ENCODE data around the gene MYCBP2. TPM values are rescaled to one million over a fixed set of nuclear protein-coding genes. Genes with fewer than 3 reads are reported as not detected.
A peak's percentile ranks its signal among the peaks of the same experiment; 100 is the strongest.
"Not testable (repeated sequence)": the region's sequence is repeated elsewhere in the genome, so short reads cannot be mapped to it uniquely, and the experiment has no call there.

The MYCBP2 gene
- total RNA-seq = 44.1 TPM
- long read RNA-seq, partial matches to known transcripts = 2 of 7 reads
- long read RNA-seq, other reads (novel, unspliced or antisense) = 3 of 7 reads

GRCh38 chr13:77326905-77327604 lies at the start of gene MYCBP2:
Gene MYCBP2 (minus strand): TSS chr13:77327094. CDS start chr13:77326775, 319 bp downstream.
- peak; percentile 97 for ATAC-seq
- peak; percentile 96 for DNase-seq
- intact Hi-C loops (cut with micrococcal nuclease) = no loop called here

GRCh38 chr13:77375560-77376108 lies 48.7 kb upstream of the MYCBP2 start:
- intact Hi-C loops (cut with micrococcal nuclease) = no loop called here
- ATAC-seq (no peak), DNase-seq (no peak)

DNA sequence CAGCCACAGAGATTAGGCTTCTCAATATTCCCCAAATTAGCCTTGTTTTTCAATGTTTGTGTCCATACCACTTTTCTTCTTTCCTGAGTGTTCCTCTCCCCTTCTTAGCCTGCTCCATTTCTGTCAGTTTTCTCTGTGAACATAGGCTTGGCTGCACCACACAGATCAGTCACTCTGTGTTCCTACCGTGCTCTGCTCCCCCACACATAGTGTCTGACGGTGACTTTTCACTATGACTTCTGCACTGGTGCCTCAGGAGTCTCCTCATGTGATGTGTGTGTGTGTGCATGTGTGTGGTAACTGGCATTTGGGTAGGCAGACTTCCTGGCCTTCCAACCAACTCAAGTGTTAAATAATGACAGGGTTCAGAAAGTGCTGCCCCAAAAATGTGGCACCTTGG lies 47.9 kb upstream of the MYCBP2 start:
- intact Hi-C loops (cut with micrococcal nuclease) = no loop called here
- ATAC-seq (no peak), DNase-seq (no peak)

DNA sequence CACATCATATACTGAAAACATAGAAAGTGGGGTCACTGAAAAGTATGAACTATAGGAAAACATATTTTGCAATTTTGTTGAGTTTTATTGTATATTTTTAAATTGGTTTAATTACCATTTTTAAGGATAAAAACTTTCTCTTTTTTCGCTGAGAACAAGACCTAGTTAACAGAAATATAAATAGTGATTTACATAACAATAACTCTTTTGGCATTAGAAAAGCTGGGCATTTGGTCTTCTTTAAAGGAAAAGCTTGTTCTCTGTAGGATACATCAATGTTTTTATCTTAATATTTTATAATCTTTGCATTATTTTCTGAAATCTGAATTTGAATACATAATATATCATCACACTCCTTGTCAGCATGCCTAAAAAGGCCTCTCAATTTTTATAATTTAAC lies 47.4 kb upstream of the MYCBP2 start:
- ATAC-seq (no peak), DNase-seq (no peak)
- intact Hi-C loops (cut with micrococcal nuclease) = no loop called here

GRCh38 chr13:77373502-77373901 lies 46.6 kb upstream of the MYCBP2 start:
- DNase-seq (no peak), ATAC-seq (no peak)
- intact Hi-C loops (cut with micrococcal nuclease) = no loop called here

- ATAC-seq (no peak), DNase-seq (no peak)
- intact Hi-C loops (cut with micrococcal nuclease) = no loop called here
Observed at GRCh38 chr13:77372275-77372674, 45.4 kb upstream of the MYCBP2 start.

DNA sequence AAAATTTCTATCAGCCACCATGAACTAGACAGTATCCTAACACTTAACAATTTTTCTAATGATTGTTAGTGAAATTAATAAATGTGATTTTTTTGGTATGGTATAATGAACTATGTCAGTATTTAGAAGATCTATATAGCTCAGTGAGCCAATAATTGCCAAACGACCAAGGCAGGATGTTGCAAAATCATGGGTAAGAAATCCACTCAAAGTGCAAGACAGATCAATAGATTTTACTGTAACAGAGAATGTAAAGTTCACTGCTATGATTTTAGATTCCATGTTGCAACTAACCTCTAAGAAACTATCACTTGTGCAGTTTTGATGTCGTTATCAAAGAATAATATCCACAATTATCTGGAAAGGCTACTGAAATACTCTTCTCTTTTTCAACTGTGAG lies 44.0 kb upstream of the MYCBP2 start:
- DNase-seq (no peak), ATAC-seq (no peak)
- intact Hi-C loops (cut with micrococcal nuclease) = no loop called here

DNA sequence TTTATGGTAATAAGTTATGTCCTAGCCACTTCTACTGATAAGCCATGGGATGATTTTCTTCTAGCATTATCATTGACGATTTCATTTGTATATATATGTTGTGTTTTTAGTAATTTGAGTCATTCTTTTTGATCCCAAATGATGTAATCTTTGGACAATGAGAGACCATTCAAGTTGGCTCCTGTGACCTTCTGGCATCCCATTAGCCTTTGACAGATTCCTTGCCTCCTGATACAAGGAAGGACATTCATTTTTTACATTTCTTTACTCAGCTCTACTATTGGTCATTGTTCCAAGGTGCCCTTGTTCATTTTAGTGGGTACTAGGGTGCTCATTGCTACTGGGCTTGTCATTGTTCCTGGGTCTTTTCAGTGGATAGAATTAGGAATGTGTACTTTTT lies 35.3 kb upstream of the MYCBP2 start:
- intact Hi-C loops (cut with micrococcal nuclease) = no loop called here
- no peak for ATAC-seq
- no peak for DNase-seq

- no peak for DNase-seq
- intact Hi-C loops (cut with micrococcal nuclease) = no loop called here
- ATAC-seq = no peak
Observed at GRCh38 chr13:77360032-77360685, 33.3 kb upstream of the MYCBP2 start.

DNA sequence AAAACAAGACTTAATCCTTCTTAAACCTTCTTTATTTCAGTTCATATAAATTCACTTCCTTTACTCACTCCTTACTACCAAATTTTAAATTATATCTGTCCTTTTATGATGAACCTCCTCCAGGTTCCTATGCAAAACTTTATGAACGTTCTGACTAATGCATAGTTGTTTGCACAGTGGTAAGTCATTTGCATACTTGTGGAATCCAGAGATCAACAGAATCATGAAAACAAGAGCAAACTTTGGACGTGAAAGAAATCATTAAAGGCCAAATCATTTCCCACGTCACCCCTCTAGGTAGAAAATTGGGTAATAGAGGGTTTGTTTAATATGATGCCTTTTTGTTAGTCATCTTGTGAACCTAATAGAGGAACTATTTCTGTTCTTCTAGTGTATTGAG lies 32.3 kb upstream of the MYCBP2 start:
- intact Hi-C loops (cut with micrococcal nuclease) = no loop called here
- ATAC-seq (no peak), DNase-seq (no peak)

DNA sequence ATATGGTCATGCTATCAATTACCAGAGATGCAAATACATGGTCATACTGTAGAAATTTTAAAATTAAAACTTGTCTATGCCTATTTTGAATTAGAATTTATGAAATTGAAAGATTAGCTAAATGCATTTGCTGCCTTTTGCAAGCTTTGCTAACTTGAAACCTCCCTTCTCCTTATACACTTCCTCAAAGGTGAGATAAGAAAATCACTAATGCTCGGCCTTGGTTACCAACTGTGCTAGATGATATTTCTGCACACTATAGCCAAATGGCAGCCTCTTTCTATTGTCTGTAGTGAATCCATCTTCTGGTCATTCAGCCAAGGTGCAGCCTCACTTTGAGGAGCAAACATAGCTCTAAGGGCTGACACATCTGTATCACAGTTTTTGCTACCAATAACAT lies 31.1 kb upstream of the MYCBP2 start:
- no peak for ATAC-seq

GRCh38 chr13:77356155-77356554 lies 29.3 kb upstream of the MYCBP2 start:
- intact Hi-C loops (cut with micrococcal nuclease) = no loop called here
- DNase-seq (no peak), ATAC-seq (no peak)

More for the DNA sequence above, 31.1 kb upstream of the MYCBP2 start:
- no peak for DNase-seq
- intact Hi-C loops (cut with micrococcal nuclease) = no loop called here

- intact Hi-C loops (cut with micrococcal nuclease) = no loop called here
- ATAC-seq (no peak), DNase-seq (no peak)
Observed at GRCh38 chr13:77353995-77354394, 27.1 kb upstream of the MYCBP2 start.

DNA sequence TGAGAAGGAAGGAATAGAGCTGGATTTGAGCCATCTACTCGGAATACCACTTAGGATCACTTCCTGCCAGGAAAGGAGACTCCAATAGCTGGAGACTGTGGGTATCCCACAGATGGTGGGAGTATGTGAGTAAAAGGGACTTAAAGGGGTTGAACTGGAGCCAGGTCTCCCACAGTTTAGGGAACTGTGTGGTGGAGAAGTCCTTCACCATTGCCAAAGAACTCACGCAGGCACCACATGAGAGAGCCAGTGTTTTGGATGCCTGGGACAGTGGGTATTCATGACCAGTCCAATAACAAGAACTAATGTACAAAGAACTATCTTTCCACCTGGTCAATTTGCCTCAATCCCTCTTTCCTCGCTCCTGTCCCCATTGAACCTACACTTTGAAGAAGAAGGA lies 24.4 kb upstream of the MYCBP2 start:
- DNase-seq (no peak), ATAC-seq (no peak)
- intact Hi-C loops (cut with micrococcal nuclease) = no loop called here

GRCh38 chr13:77350811-77351210 lies 23.9 kb upstream of the MYCBP2 start:
- intact Hi-C loops (cut with micrococcal nuclease) = no loop called here
- DNase-seq = no peak
- no peak for ATAC-seq

DNA sequence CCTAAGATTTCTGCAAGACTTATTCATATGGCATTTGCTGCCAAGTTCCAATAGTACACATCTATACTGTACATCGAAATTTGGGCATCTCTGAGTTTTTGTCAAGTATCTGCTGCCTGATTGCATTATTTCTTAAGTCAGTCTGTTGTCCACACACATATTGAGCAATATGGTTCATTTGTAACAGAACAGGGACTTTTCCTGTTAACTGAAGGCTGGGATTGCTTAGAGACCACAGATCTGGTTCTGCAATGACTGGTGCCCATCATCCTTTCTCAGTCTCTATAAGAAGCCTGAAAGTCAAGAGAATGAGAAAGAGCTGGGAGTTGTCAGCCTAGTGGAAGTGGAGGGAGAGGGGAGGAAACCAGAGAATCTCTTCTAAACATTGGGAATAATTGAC lies 22.5 kb upstream of the MYCBP2 start:
- DNase-seq = no peak

GRCh38 chr13:77347351-77347750 lies 20.5 kb upstream of the MYCBP2 start:
- DNase-seq; intact Hi-C loops (cut with micrococcal nuclease): not testable (repeated sequence)

More for the DNA sequence above, 22.5 kb upstream of the MYCBP2 start:
- intact Hi-C loops (cut with micrococcal nuclease) = no loop called here
- no peak for ATAC-seq

DNA sequence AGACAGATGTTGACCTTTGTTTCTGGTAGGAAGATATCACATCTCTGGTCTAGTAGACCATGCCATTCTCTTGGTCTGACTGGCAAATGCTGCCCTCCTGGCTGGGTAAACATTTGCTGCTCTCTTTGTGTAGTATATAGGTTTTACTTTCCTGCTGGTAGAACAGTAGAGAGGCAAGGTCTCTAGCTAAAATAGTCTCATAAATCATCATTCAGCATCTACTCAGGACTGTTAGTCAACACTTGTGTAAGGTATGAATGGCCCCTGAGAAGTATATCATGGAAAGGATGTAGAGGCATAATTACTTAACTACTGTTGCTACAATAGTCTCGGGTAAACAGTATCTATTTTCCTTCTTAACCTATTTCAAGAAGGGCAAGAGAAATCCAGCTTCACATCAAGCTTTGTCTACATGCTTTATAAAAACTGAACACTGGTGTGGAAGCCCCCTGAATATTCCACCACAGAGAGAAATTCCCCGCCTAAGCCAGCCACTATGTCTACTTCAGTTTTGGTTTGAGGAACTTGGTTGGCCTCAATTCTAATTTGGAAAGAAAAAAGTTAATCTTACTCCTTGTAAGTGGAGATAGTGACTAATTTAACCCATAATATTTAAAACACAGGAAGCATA lies 18.4 kb upstream of the MYCBP2 start:
- intact Hi-C loops (cut with micrococcal nuclease) = no loop called here
- ATAC-seq = no peak
- DNase-seq = no peak

More at GRCh38 chr13:77347351-77347750, 20.5 kb upstream of the MYCBP2 start:
- not testable (repeated sequence) for ATAC-seq

- ATAC-seq = no peak
- intact Hi-C loops (cut with micrococcal nuclease) = no loop called here
Observed at GRCh38 chr13:77343841-77344240, 16.9 kb upstream of the MYCBP2 start.

DNA sequence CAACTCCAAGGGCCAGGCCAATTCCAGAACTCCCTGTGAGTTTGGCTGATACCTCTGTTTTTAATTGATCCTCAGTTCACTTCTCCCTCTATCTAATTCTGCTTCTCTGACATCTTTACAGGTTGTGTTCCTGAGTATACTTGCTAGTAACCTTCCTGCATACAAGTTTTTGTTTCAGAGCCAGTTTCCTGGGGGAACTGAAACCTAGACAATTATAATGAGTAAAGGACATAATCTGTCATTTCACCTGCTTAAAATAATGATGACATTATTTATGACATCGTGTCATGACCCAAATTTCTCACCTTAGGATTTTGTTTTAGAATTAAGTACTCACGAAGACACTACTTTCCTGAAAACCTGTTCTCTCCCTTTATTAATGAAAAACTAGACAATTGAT lies 12.5 kb upstream of the MYCBP2 start:
- DNase-seq = no peak
- intact Hi-C loops (cut with micrococcal nuclease) = no loop called here
- no peak for ATAC-seq

More at GRCh38 chr13:77343841-77344240, 16.9 kb upstream of the MYCBP2 start:
- DNase-seq = no peak

All from left ventricle myocardium superior (tissue), 1 donor.